Aorta (tissue), 5 donors: Measurements from ENCODE around the gene ZNF169. TPM values are rescaled to one million over a fixed set of nuclear protein-coding genes. Genes with fewer than 3 reads are reported as not detected.

Source experiments
- ATAC-seq: fragments of 200-7000 bp; cut with Tn5 transposase; one replicate; pipeline ENCODE4 v1.9.1; 2022; ENCODE audit warnings: moderate library complexity; ENCODE audit not compliant: low FRiP score
- DNase-seq, 2 donors: peaks; one replicate each; pipeline ENCODE4 v3.0.0-alpha.2; 2020
- H3K27ac ChIP-seq, 2 donors: one replicate each; pipeline ENCODE4 v1.5.1; 2013; ENCODE audit warnings: low read length in 2 of 2, mild to moderate bottlenecking in 2 of 2, moderate library complexity in 2 of 2, control low read depth in 1 of 2, inconsistent platforms in 1 of 2, low read depth in 1 of 2
- H3K27me3 ChIP-seq, 2 donors: one replicate each; pipeline ENCODE4 v1.6.1; 2013; ENCODE audit warnings: control low read depth in 1 of 2, low read length in 1 of 2, mild to moderate bottlenecking in 1 of 2, moderate library complexity in 1 of 2; ENCODE audit not compliant: insufficient read depth in 2 of 2, control insufficient read depth in 1 of 2
- H3K36me3 ChIP-seq, 2 donors: one replicate each; pipeline ENCODE4 v1.6.1; 2013; ENCODE audit warnings: control low read depth in 1 of 2, low read length in 1 of 2, mild to moderate bottlenecking in 1 of 2; ENCODE audit not compliant: insufficient read depth in 2 of 2, control insufficient read depth in 1 of 2
- H3K4me1 ChIP-seq, 2 donors: one replicate each; pipeline ENCODE4 v1.6.1; 2013; ENCODE audit warnings: low read length in 2 of 2, control low read depth in 1 of 2, mild to moderate bottlenecking in 1 of 2, moderate library complexity in 1 of 2; ENCODE audit not compliant: insufficient read depth in 2 of 2, control insufficient read depth in 1 of 2
- H3K4me3 ChIP-seq, 2 donors: one replicate each; pipeline ENCODE4 v1.5.1; 2013; ENCODE audit warnings: low read length in 2 of 2, control low read depth in 1 of 2, mild to moderate bottlenecking in 1 of 2
- H3K9me3 ChIP-seq: one replicate; pipeline ENCODE4 v1.6.1; 2013; ENCODE audit warnings: mild to moderate bottlenecking, low read length; ENCODE audit not compliant: control insufficient read depth
- WGBS, 2 donors: extraction: QIAGEN DNeasy Blood & Tissue Kit; methylation state at CpG; one replicate each; pipeline ENCODE4 v1.1.7; 2013; 5-methylcytosine and 5-hydroxymethylcytosine counted together
- intact Hi-C, 2 donors: fragments of 100-400 bp; cut with DNase I; formaldehyde crosslinking; loops; one replicate each; pipeline versions ENCODE4 v1.14.2 to v1.15.0; 2022
- polyA plus RNA-seq, 2 donors: library from polyadenylated mRNA; stranded (reverse); fragments of 200-250 nt; gene quantifications; one replicate each; pipeline ENCODE4 v1.2.3, GENCODE V29; 2013
- total RNA-seq, 2 donors: library from RNA; stranded (reverse); fragmentation: NEBNext Ultra II Directional; extraction: Animal tissue kit (Norgen Biotek cat#: 25700); gene quantifications; one replicate each; pipeline ENCODE4 v1.2.1, GENCODE V29; 2021
- donor health status: healthy with polysubstance abuse.
- donor health status: Bipolar disorder and iron deficiency.
- donor health status: DM: no; HTN: no; CAD: no.
- donor health status: DM: no; HTN: no; CAD: no.
- donor health status: DM: yes; HTN: yes; CAD: no.

ZNF169 gene
- total and polyA plus RNA-seq, 4 donors = 1.1 to 13.4 (median 6.7) TPM

DNA sequence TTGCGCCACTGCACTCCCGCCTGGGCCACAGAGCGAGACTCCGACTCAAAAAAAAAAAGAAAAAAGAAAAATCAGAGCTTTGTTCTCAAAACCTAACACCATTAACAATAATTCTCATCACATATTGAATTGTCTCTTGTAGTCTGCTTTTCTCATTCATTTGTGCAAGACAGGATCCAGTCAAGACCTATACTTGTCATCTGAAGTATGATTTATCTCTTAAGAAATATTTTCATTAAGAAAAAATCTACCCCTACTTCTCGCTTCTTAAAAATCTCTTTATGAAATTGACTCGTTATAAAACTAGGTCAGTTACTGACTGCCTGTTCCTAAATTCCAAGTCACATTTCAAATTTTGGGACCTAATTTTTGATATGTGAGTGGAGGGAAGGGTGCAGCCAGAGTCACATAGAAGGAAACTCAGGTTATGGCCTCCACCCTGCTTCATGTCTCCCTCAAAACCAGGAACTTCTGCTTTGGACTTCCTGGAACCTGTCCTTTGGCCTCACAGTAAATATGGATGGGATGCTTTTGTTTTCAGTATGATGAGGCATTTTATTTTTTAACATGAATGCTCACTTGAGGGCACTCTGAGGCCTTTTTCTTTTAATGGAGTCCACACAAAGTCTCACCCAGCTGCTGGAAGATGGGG, 18.9 kb downstream of the ZNF169 start:
- intact Hi-C loops = no loop called here
- DNase-seq (no peak), ATAC-seq (no peak)
- Histone ChIP-seq H3K27ac (no peak overlapping the region), H3K36me3 (no peaks in the 10 kb centered on the region), H3K9me3 (no peaks in the 10 kb centered on the region), H3K4me3 (no peak overlapping the region), H3K4me1 (no peaks in the 10 kb centered on the region), H3K27me3 (no peaks in the 10 kb centered on the region)
- WGBS, 2 donors = 96 to 97% methylated on average over 3 to 6 of the region's 6 CpGs

GRCh38 chr9:94280409-94280989, 21.4 kb downstream of the ZNF169 start:
- WGBS, 2 donors = 97 to 98% methylated on average over 9 of the region's 9 CpGs
- Histone ChIP-seq H3K36me3 (no peaks in the 10 kb centered on the region), H3K27ac (no peak overlapping the region), H3K9me3 (no peaks in the 10 kb centered on the region), H3K4me1 (no peaks in the 10 kb centered on the region), H3K27me3 (no peaks in the 10 kb centered on the region), H3K4me3 (no peak overlapping the region)
- intact Hi-C loops = no loop called here
- ATAC-seq = no peak
- DNase-seq = no peak

GRCh38 chr9:94281101-94281500, 22.0 kb downstream of the ZNF169 start:
- no peaks in the 10 kb centered on the region for H3K27me3 ChIP-seq
- intact Hi-C loops = no loop called here
- no peak overlapping the region for H3K4me3 ChIP-seq
- no peak overlapping the region for H3K27ac ChIP-seq
- no peaks in the 10 kb centered on the region for H3K36me3 ChIP-seq
- no peak for DNase-seq
- ATAC-seq = no peak
- no peaks in the 10 kb centered on the region for H3K9me3 ChIP-seq
- H3K4me1 ChIP-seq = no peaks in the 10 kb centered on the region

DNA sequence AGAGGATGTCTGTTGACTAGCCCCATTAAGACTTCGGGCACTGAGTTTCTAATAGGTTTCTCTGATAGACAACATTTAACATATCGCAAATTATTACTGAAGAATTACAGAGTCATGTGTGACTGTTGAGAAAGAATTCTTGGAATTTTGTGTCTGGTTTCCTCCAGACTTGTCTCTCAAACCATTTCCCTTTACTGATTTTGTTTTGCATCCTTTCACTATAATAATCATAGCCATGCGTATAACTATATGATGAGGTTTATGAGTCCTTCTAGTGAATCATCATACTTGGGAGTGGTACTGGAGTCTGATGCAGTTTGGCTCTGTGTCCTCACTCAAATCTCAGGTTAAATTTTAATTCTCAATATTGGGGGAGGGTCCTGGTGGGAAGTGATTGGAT, 27.0 kb downstream of the ZNF169 start:
- no peaks in the 10 kb centered on the region for H3K9me3 ChIP-seq
- H3K4me3 ChIP-seq = no peak overlapping the region
- intact Hi-C loops = no loop called here
- DNase-seq (no peak), ATAC-seq (no peak)
- no peak overlapping the region for H3K27ac ChIP-seq
- WGBS, 2 donors = 91% methylated on average over 3 of the region's 3 CpGs
- peaks cover 0 to 2% of the 10 kb centered on the region in 2 donors for H3K4me1 ChIP-seq
- no peaks in the 10 kb centered on the region for H3K27me3 ChIP-seq
- no peaks in the 10 kb centered on the region for H3K36me3 ChIP-seq

DNA sequence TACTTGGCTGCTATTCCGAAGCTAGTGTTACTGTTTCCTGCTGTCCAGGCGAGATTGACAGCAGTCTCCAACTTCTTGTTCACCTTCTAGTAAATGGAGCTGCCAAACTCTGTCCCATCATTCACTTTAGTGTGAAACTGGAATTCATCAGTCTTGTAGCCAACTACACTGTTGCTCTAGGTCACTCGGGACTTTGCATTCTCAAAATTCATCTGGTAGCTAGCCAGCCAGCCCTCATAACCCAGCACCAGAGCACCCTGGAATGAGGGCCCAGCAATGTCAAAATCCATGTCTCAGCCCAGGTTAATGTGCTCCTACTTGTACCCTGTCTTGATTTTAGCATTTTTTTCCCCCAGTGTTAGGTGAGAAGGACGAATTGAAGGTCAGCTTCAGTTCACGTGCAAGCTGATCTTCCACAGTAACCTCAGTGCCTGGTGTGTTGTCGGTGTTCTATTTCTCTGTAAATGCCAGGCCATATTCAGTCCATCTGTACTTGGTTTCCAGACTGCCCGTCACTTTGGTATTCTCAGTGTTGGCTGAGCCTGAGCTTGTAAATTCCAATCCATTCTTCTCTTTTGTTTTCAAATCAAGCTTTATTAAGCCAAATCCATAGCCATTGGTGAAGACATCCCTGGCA, 28.9 kb downstream of the ZNF169 start:
- H3K27ac ChIP-seq = peak overlapping the region in 1 of 2 donors; percentile 73
- no peaks in the 10 kb centered on the region for H3K27me3 ChIP-seq
- no peaks in the 10 kb centered on the region for H3K36me3 ChIP-seq
- peaks cover 0 to 2% of the 10 kb centered on the region in 2 donors for H3K4me1 ChIP-seq
- no peak for ATAC-seq
- no peak overlapping the region for H3K4me3 ChIP-seq
- no peak for DNase-seq
- 21 to 22% methylated on average over 7 of the region's 7 CpGs for WGBS, 2 donors
- intact Hi-C loops = no loop called here
- no peaks in the 10 kb centered on the region for H3K9me3 ChIP-seq

DNA sequence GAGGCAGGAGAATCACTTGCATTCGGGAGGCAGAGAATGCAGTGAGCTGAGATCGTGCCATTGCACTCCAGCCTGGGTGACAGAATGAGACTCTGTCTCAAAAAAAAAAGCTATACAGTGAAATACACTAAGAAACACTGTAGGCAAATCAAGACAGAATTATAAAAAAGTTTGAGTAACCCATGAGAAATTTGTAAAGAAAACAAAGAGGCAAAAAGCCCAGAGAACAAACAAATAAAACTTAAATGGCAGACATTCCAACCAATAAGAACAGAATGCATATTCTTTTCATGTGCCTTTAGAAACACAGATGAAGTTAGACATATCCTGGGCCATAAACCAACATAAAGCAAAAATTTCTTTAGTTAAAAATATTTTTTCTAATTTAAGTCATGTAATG, 30.6 kb downstream of the ZNF169 start:
- no peaks in the 10 kb centered on the region for H3K27me3 ChIP-seq
- peaks cover 0 to 2% of the 10 kb centered on the region in 2 donors for H3K4me1 ChIP-seq
- H3K4me3 ChIP-seq = no peak overlapping the region
- no peak for ATAC-seq
- H3K9me3 ChIP-seq = no peaks in the 10 kb centered on the region
- intact Hi-C loops = no loop called here
- no peak for DNase-seq
- H3K36me3 ChIP-seq = no peaks in the 10 kb centered on the region
- peak overlapping the region in 1 of 2 donors; percentile 17 for H3K27ac ChIP-seq
- WGBS, 2 donors = 7 to 10% methylated on average over 2 of the region's 2 CpGs

DNA sequence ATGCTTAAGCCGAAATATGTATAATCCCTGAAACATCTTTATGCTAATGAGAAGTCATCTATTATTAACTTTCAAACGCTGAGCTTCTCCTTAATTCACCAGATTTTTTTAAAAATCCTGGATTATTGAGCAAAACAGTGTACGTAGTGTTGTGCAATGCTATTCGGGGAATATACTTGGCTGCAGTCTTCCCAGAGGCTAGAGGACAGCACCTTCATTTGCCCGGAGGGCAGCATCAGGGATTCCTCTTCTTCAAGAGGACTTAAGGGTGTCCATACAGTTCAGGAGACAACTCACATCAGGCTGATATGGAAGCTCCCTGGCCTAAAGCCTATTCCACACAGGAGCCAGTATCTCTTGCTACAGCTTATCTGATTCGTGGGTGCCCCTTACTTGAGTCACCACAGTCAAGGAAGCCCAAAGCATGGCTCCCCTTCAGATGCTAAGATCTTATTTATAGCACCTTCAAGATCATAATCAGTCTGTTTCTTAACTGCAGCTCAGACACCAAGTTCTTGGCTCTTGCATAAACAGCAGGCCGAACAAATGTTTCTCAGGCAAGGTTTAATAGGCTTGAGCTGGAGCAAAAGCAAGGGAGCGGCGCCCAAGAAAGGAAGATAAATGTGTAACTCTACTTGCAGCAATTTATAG, 40.0 kb downstream of the ZNF169 start:
- no peak overlapping the region for H3K4me3 ChIP-seq
- WGBS, 2 donors = 57 to 65% methylated on average over 9 of the region's 9 CpGs
- no peaks in the 10 kb centered on the region for H3K36me3 ChIP-seq
- intact Hi-C loops = no loop called here
- no peaks in the 10 kb centered on the region for H3K9me3 ChIP-seq
- DNase-seq (no peak), ATAC-seq (peak; percentile 73)
- no peaks in the 10 kb centered on the region for H3K27me3 ChIP-seq
- no peak overlapping the region for H3K27ac ChIP-seq
- no peaks in the 10 kb centered on the region for H3K4me1 ChIP-seq

- ATAC-seq (no peak), DNase-seq (no peak)
- WGBS, 2 donors = 97 to 98% methylated on average over 20 of the region's 20 CpGs
Measured at GRCh38 chr9:94300470-94301301, 41.6 kb downstream of the ZNF169 start.

More at GRCh38 chr9:94300470-94301301, 41.6 kb downstream of the ZNF169 start:
- Histone ChIP-seq H3K27ac (no peak overlapping the region), H3K4me1 (no peaks in the 10 kb centered on the region), H3K9me3 (no peaks in the 10 kb centered on the region), H3K27me3 (no peaks in the 10 kb centered on the region), H3K36me3 (no peaks in the 10 kb centered on the region), H3K4me3 (no peak overlapping the region)
- intact Hi-C loops = no loop called here
